ENCODE measurements around the gene GRID1.

Gene GRID1

GRCh38 chr10:86160890-86161585, 205.6 kb downstream of the GRID1 start:
- Histone ChIP-seq H3K9ac (ENCODE audit: low read length) (no peak overlapping the region), H3K36me3 (ENCODE audit: control insufficient read depth, insufficient read depth, low read length, severe bottlenecking) (no peaks in the 10 kb centered on the region), H3K4me1 (ENCODE audit: control insufficient read depth, insufficient read depth, low read length) (no peaks in the 10 kb centered on the region), H3K27me3 (replicated peaks; ENCODE audit: control insufficient read depth, insufficient read depth, low read length) (peaks cover 2% of the 10 kb centered on the region), H3K9me3 (ENCODE audit: control insufficient read depth, low read length) (no peaks in the 10 kb centered on the region), H3K4me3 (ENCODE audit: low read length) (no peak overlapping the region)
- no peak for DNase-seq (ENCODE audit: low read depth)

GRCh38 chr10:86159797-86160196, 206.8 kb downstream of the GRID1 start:
- no peak overlapping the region for H3K9ac ChIP-seq (ENCODE audit: low read length)
- H3K4me1 ChIP-seq (ENCODE audit: control insufficient read depth, insufficient read depth, low read length): no peaks in the 10 kb centered on the region
- no peak for DNase-seq (ENCODE audit: low read depth)
- no peaks in the 10 kb centered on the region for H3K9me3 ChIP-seq (ENCODE audit: control insufficient read depth, low read length)
- H3K27me3 ChIP-seq (replicated peaks; ENCODE audit: control insufficient read depth, insufficient read depth, low read length): peaks cover 5% of the 10 kb centered on the region
- no peak overlapping the region for H3K4me3 ChIP-seq (ENCODE audit: low read length)
- no peaks in the 10 kb centered on the region for H3K36me3 ChIP-seq (ENCODE audit: control insufficient read depth, insufficient read depth, low read length, severe bottlenecking)

GRCh38 chr10:86155054-86155921, 211.3 kb downstream of the GRID1 start:
- Histone ChIP-seq H3K27me3 (replicated peaks; ENCODE audit: control insufficient read depth, insufficient read depth, low read length) (peaks cover 5% of the 10 kb centered on the region), H3K9ac (ENCODE audit: low read length) (no peak overlapping the region), H3K4me1 (ENCODE audit: control insufficient read depth, insufficient read depth, low read length) (no peaks in the 10 kb centered on the region), H3K36me3 (ENCODE audit: control insufficient read depth, insufficient read depth, low read length, severe bottlenecking) (no peaks in the 10 kb centered on the region), H3K4me3 (ENCODE audit: low read length) (no peak overlapping the region), H3K9me3 (ENCODE audit: control insufficient read depth, low read length) (no peaks in the 10 kb centered on the region)
- DNase-seq (ENCODE audit: low read depth): no peak

- H3K4me1 ChIP-seq (ENCODE audit: control insufficient read depth, insufficient read depth, low read length): no peaks in the 10 kb centered on the region
- no peaks in the 10 kb centered on the region for H3K9me3 ChIP-seq (ENCODE audit: control insufficient read depth, low read length)
- DNase-seq (ENCODE audit: low read depth): no peak
Measured at GRCh38 chr10:86153751-86154150, 212.8 kb downstream of the GRID1 start.

DNA sequence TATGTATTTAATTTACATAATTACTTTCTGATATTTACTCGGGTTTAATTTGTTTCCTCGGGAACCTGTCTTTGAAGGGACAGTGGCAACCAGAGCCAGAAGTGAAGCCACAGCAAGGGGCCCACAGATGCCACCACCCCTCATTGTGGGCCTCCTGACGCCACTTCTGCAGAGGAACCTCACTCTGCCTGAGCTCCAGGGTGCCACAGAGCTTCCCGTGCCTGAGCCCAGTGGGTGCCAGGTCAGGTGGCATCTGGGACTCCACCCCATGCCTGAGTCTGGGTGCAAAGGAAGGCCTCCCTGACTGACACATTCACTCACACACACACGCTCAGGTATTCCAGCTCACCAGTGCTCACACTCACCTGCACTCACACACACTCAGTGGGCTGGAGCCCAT, 213.7 kb downstream of the GRID1 start:
- Histone ChIP-seq H3K4me1 (ENCODE audit: control insufficient read depth, insufficient read depth, low read length) (no peaks in the 10 kb centered on the region), H3K36me3 (ENCODE audit: control insufficient read depth, insufficient read depth, low read length, severe bottlenecking) (no peaks in the 10 kb centered on the region), H3K9me3 (ENCODE audit: control insufficient read depth, low read length) (no peaks in the 10 kb centered on the region), H3K9ac (ENCODE audit: low read length) (no peak overlapping the region), H3K27me3 (replicated peaks; ENCODE audit: control insufficient read depth, insufficient read depth, low read length) (peaks cover 5% of the 10 kb centered on the region), H3K4me3 (ENCODE audit: low read length) (no peak overlapping the region)
- no peak for DNase-seq (ENCODE audit: low read depth)

More at GRCh38 chr10:86153751-86154150, 212.8 kb downstream of the GRID1 start:
- Histone ChIP-seq H3K9ac (ENCODE audit: low read length) (no peak overlapping the region), H3K4me3 (ENCODE audit: low read length) (no peak overlapping the region), H3K36me3 (ENCODE audit: control insufficient read depth, insufficient read depth, low read length, severe bottlenecking) (no peaks in the 10 kb centered on the region), H3K27me3 (replicated peaks; ENCODE audit: control insufficient read depth, insufficient read depth, low read length) (peaks cover 5% of the 10 kb centered on the region)

DNA sequence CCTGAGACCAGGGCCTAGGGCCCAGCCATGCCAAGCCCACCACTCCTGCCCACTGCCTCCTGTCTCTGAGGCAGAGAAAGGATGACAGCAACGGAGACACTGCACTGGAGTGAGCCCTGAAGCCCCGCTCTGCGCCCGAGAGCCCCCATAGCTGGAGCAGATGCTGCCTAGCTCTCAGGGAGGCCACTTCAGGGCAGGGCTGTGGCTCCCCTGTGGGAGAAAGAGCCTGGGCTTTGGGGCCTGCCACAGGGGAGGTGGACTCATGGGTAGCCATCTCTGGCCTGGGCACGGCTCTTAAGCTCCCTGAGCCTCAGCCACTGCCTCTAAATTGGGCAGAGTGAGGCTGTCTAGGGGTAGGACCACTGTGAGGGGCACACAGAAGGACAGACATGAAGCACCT, 214.2 kb downstream of the GRID1 start:
- no peak overlapping the region for H3K9ac ChIP-seq (ENCODE audit: low read length)
- no peaks in the 10 kb centered on the region for H3K9me3 ChIP-seq (ENCODE audit: control insufficient read depth, low read length)
- H3K36me3 ChIP-seq (ENCODE audit: control insufficient read depth, insufficient read depth, low read length, severe bottlenecking): no peaks in the 10 kb centered on the region
- peaks cover 5% of the 10 kb centered on the region for H3K27me3 ChIP-seq (replicated peaks; ENCODE audit: control insufficient read depth, insufficient read depth, low read length)
- no peak for DNase-seq (ENCODE audit: low read depth)
- no peaks in the 10 kb centered on the region for H3K4me1 ChIP-seq (ENCODE audit: control insufficient read depth, insufficient read depth, low read length)
- no peak overlapping the region for H3K4me3 ChIP-seq (ENCODE audit: low read length)

GRCh38 chr10:86151613-86152012, 215.0 kb downstream of the GRID1 start:
- Histone ChIP-seq H3K4me1 (ENCODE audit: control insufficient read depth, insufficient read depth, low read length) (no peaks in the 10 kb centered on the region), H3K36me3 (ENCODE audit: control insufficient read depth, insufficient read depth, low read length, severe bottlenecking) (no peaks in the 10 kb centered on the region), H3K9me3 (ENCODE audit: control insufficient read depth, low read length) (no peaks in the 10 kb centered on the region), H3K27me3 (replicated peaks; ENCODE audit: control insufficient read depth, insufficient read depth, low read length) (peaks cover 5% of the 10 kb centered on the region), H3K9ac (ENCODE audit: low read length) (no peak overlapping the region), H3K4me3 (ENCODE audit: low read length) (no peak overlapping the region)
- DNase-seq (ENCODE audit: low read depth): no peak

DNA sequence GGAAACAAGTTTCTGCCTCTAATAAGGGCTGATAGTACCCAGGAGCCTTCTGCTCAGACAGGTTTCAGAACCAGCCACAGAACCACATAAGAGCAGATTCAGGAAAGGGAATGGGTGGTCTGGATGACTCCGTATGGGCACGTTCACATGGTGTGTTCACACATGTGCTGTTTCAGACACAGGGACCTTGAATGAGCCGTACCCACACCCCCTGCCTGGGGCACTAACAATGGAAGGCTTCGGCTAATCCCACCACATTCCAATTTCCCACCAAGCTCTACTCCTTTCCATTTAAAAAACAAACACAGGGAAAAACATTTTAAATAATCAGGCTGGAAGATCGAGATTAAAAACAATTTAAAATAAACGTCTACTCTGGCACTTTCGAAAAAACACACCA, 217.3 kb downstream of the GRID1 start:
- Histone ChIP-seq H3K36me3 (ENCODE audit: control insufficient read depth, insufficient read depth, low read length, severe bottlenecking) (no peaks in the 10 kb centered on the region), H3K27me3 (replicated peaks; ENCODE audit: control insufficient read depth, insufficient read depth, low read length) (no peaks in the 10 kb centered on the region), H3K4me3 (ENCODE audit: low read length) (no peak overlapping the region), H3K4me1 (ENCODE audit: control insufficient read depth, insufficient read depth, low read length) (no peaks in the 10 kb centered on the region), H3K9me3 (ENCODE audit: control insufficient read depth, low read length) (no peaks in the 10 kb centered on the region), H3K9ac (ENCODE audit: low read length) (no peak overlapping the region)
- DNase-seq (ENCODE audit: low read depth): no peak

- DNase-seq (ENCODE audit: low read depth): no peak
- H3K9ac ChIP-seq (ENCODE audit: low read length): no peak overlapping the region
- no peaks in the 10 kb centered on the region for H3K27me3 ChIP-seq (replicated peaks; ENCODE audit: control insufficient read depth, insufficient read depth, low read length)
- H3K9me3 ChIP-seq (ENCODE audit: control insufficient read depth, low read length): no peaks in the 10 kb centered on the region
- no peaks in the 10 kb centered on the region for H3K4me1 ChIP-seq (ENCODE audit: control insufficient read depth, insufficient read depth, low read length)
- no peaks in the 10 kb centered on the region for H3K36me3 ChIP-seq (ENCODE audit: control insufficient read depth, insufficient read depth, low read length, severe bottlenecking)
- H3K4me3 ChIP-seq (ENCODE audit: low read length): no peak overlapping the region
Measured at GRCh38 chr10:86148117-86148516, 218.5 kb downstream of the GRID1 start.

GRCh38 chr10:86144301-86144700, 222.3 kb downstream of the GRID1 start:
- Histone ChIP-seq H3K27me3 (replicated peaks; ENCODE audit: control insufficient read depth, insufficient read depth, low read length) (peaks cover 4% of the 10 kb centered on the region), H3K4me3 (ENCODE audit: low read length) (no peak overlapping the region), H3K36me3 (ENCODE audit: control insufficient read depth, insufficient read depth, low read length, severe bottlenecking) (no peaks in the 10 kb centered on the region), H3K9ac (ENCODE audit: low read length) (no peak overlapping the region), H3K9me3 (ENCODE audit: control insufficient read depth, low read length) (no peaks in the 10 kb centered on the region), H3K4me1 (ENCODE audit: control insufficient read depth, insufficient read depth, low read length) (no peaks in the 10 kb centered on the region)
- no peak for DNase-seq (ENCODE audit: low read depth)

- DNase-seq (ENCODE audit: low read depth): no peak
- Histone ChIP-seq H3K4me1 (ENCODE audit: control insufficient read depth, insufficient read depth, low read length) (no peaks in the 10 kb centered on the region), H3K4me3 (ENCODE audit: low read length) (no peak overlapping the region), H3K36me3 (ENCODE audit: control insufficient read depth, insufficient read depth, low read length, severe bottlenecking) (no peaks in the 10 kb centered on the region), H3K27me3 (replicated peaks; ENCODE audit: control insufficient read depth, insufficient read depth, low read length) (peaks cover 4% of the 10 kb centered on the region), H3K9ac (ENCODE audit: low read length) (no peak overlapping the region), H3K9me3 (ENCODE audit: control insufficient read depth, low read length) (no peaks in the 10 kb centered on the region)
Measured at GRCh38 chr10:86141896-86142295, 224.7 kb downstream of the GRID1 start.
